ENCODE measurements around the gene ASIC3.

The ASIC3 gene

GRCh38 chr7:151048911-151049463, 656 bp downstream of the ASIC3 start:
- no peak overlapping the region for H3K9ac ChIP-seq (ENCODE audit: low read depth, low read length)
- H3K36me3 ChIP-seq (ENCODE audit: insufficient read depth, low read length) = no peaks in the 10 kb centered on the region
- no peak overlapping the region for H3K4me3 ChIP-seq (ENCODE audit: low read length)
- WGBS = 93% methylated on average over 38 of the region's 38 CpGs
- no peaks in the 10 kb centered on the region for H3K4me1 ChIP-seq (ENCODE audit: insufficient read depth, low read length)
- peaks cover 37% of the 10 kb centered on the region for H3K27me3 ChIP-seq (ENCODE audit: insufficient read depth, low read length)
- H3K9me3 ChIP-seq (ENCODE audit: insufficient read depth, low read depth, low read length) = no peaks in the 10 kb centered on the region
- no peak overlapping the region for H3K27ac ChIP-seq (ENCODE audit: low read depth, low read length)

- no peak overlapping the region for H3K9ac ChIP-seq (ENCODE audit: low read depth, low read length)
- H3K4me1 ChIP-seq (ENCODE audit: insufficient read depth, low read length) = no peaks in the 10 kb centered on the region
- H3K27ac ChIP-seq (ENCODE audit: low read depth, low read length) = no peak overlapping the region
- peaks cover 43% of the 10 kb centered on the region for H3K27me3 ChIP-seq (ENCODE audit: insufficient read depth, low read length)
- H3K9me3 ChIP-seq (ENCODE audit: insufficient read depth, low read depth, low read length) = no peaks in the 10 kb centered on the region
- 3% methylated on average over 50 of the region's 50 CpGs for WGBS
- H3K36me3 ChIP-seq (ENCODE audit: insufficient read depth, low read length) = no peaks in the 10 kb centered on the region
- H3K4me3 ChIP-seq (ENCODE audit: low read length) = peak overlapping the region; percentile 27
Observed at GRCh38 chr7:151051108-151051507, 2.8 kb downstream of the ASIC3 start.

- no peak overlapping the region for H3K9ac ChIP-seq (ENCODE audit: low read depth, low read length)
- H3K36me3 ChIP-seq (ENCODE audit: insufficient read depth, low read length) = no peaks in the 10 kb centered on the region
- peaks cover 4% of the 10 kb centered on the region; the same call in 1 of the 2 replicates for H3K4me1 ChIP-seq (ENCODE audit: insufficient read depth, low read length)
- no peak overlapping the region for H3K27ac ChIP-seq (ENCODE audit: low read depth, low read length)
- H3K4me3 ChIP-seq (ENCODE audit: low read length) = no peak overlapping the region
- WGBS = 91% methylated on average over 2 of the region's 4 CpGs
- H3K27me3 ChIP-seq (ENCODE audit: insufficient read depth, low read length) = peaks cover 56% of the 10 kb centered on the region
- no peaks in the 10 kb centered on the region for H3K9me3 ChIP-seq (ENCODE audit: insufficient read depth, low read depth, low read length)
Observed at GRCh38 chr7:151053096-151053495, 4.8 kb downstream of the ASIC3 start.

- Histone ChIP-seq H3K27ac (ENCODE audit: low read depth, low read length) (no peak overlapping the region), H3K9ac (ENCODE audit: low read depth, low read length) (no peak overlapping the region), H3K4me1 (ENCODE audit: insufficient read depth, low read length) (peaks cover 10% of the 10 kb centered on the region), H3K9me3 (ENCODE audit: insufficient read depth, low read depth, low read length) (no peaks in the 10 kb centered on the region), H3K4me3 (ENCODE audit: low read length) (no peak overlapping the region), H3K36me3 (ENCODE audit: insufficient read depth, low read length) (no peaks in the 10 kb centered on the region), H3K27me3 (ENCODE audit: insufficient read depth, low read length) (peaks cover 54% of the 10 kb centered on the region)
- 94% methylated on average over 8 of the region's 8 CpGs for WGBS
Observed at GRCh38 chr7:151053751-151054150, 5.4 kb downstream of the ASIC3 start.

- Histone ChIP-seq H3K4me1 (ENCODE audit: insufficient read depth, low read length) (peaks cover 23% of the 10 kb centered on the region), H3K4me3 (ENCODE audit: low read length) (no peak overlapping the region; the same call in 1 of the 2 replicates), H3K36me3 (ENCODE audit: insufficient read depth, low read length) (no peaks in the 10 kb centered on the region), H3K27me3 (ENCODE audit: insufficient read depth, low read length) (peaks cover 41% of the 10 kb centered on the region), H3K27ac (ENCODE audit: low read depth, low read length) (no peak overlapping the region), H3K9me3 (ENCODE audit: insufficient read depth, low read depth, low read length) (no peaks in the 10 kb centered on the region), H3K9ac (ENCODE audit: low read depth, low read length) (no peak overlapping the region)
- WGBS = 85% methylated on average over 6 of the region's 6 CpGs
Observed at GRCh38 chr7:151056283-151056665, 7.9 kb downstream of the ASIC3 start.

GRCh38 chr7:151056666-151057505, 8.6 kb downstream of the ASIC3 start:
- no peaks in the 10 kb centered on the region for H3K36me3 ChIP-seq (ENCODE audit: insufficient read depth, low read length)
- peaks cover 36% of the 10 kb centered on the region for H3K27me3 ChIP-seq (ENCODE audit: insufficient read depth, low read length)
- no peak overlapping the region for H3K27ac ChIP-seq (ENCODE audit: low read depth, low read length)
- H3K4me3 ChIP-seq (ENCODE audit: low read length) = peak overlapping the region; percentile 86
- H3K9me3 ChIP-seq (ENCODE audit: insufficient read depth, low read depth, low read length) = no peaks in the 10 kb centered on the region
- H3K9ac ChIP-seq (ENCODE audit: low read depth, low read length) = no peak overlapping the region; the same call in 1 of the 2 replicates
- WGBS = 19% methylated on average over 29 of the region's 29 CpGs
- H3K4me1 ChIP-seq (ENCODE audit: insufficient read depth, low read length) = peaks cover 29% of the 10 kb centered on the region

- Histone ChIP-seq H3K9me3 (ENCODE audit: insufficient read depth, low read depth, low read length) (no peaks in the 10 kb centered on the region), H3K4me1 (ENCODE audit: insufficient read depth, low read length) (peaks cover 33% of the 10 kb centered on the region), H3K4me3 (ENCODE audit: low read length) (peak within 1 kb of the TSS; percentile 86), H3K27ac (ENCODE audit: low read depth, low read length) (peak within 1 kb of the TSS; percentile 85), H3K9ac (ENCODE audit: low read depth, low read length) (peak within 1 kb of the TSS; percentile 36; the same call in 1 of the 2 replicates), H3K27me3 (ENCODE audit: insufficient read depth, low read length) (peaks cover 32% of the 10 kb centered on the region), H3K36me3 (ENCODE audit: insufficient read depth, low read length) (no peaks in the 10 kb centered on the region)
- WGBS = under 1% methylated on average over 30 of the region's 30 CpGs
Observed at GRCh38 chr7:151057506-151057988, 9.2 kb downstream of the ASIC3 start, which contains the start of gene CDK5. CDK5 (minus strand) TSS chr7:151057897; CDS start chr7:151057848, 49 bp downstream.

- 6% methylated on average over 46 of the region's 46 CpGs for WGBS
- H3K27ac ChIP-seq (ENCODE audit: low read depth, low read length) = peak overlapping the region; percentile 85
Observed at GRCh38 chr7:151057989-151058780, 9.9 kb downstream of the ASIC3 start.

GRCh38 chr7:151058781-151059366, 10.5 kb downstream of the ASIC3 start:
- peak overlapping the region; percentile 85; the same call in 1 of the 2 replicates for H3K27ac ChIP-seq (ENCODE audit: low read depth, low read length)
- WGBS = 12% methylated on average over 18 of the region's 18 CpGs

More at GRCh38 chr7:151057989-151058780, 9.9 kb downstream of the ASIC3 start:
- peak overlapping the region; percentile 86 for H3K4me3 ChIP-seq (ENCODE audit: low read length)
- H3K9ac ChIP-seq (ENCODE audit: low read depth, low read length) = peak overlapping the region; percentile 36; the same call in 1 of the 2 replicates
- peaks cover 32% of the 10 kb centered on the region for H3K27me3 ChIP-seq (ENCODE audit: insufficient read depth, low read length)
- peaks cover 35% of the 10 kb centered on the region for H3K4me1 ChIP-seq (ENCODE audit: insufficient read depth, low read length)
- no peaks in the 10 kb centered on the region for H3K9me3 ChIP-seq (ENCODE audit: insufficient read depth, low read depth, low read length)
- H3K36me3 ChIP-seq (ENCODE audit: insufficient read depth, low read length) = no peaks in the 10 kb centered on the region

GRCh38 chr7:151059367-151060112, 11.2 kb downstream of the ASIC3 start, which contains the start of gene SLC4A2:
SLC4A2 (plus strand) TSS chr7:151059589; CDS start chr7:151061988, 2,399 bp downstream.
- H3K27ac ChIP-seq (ENCODE audit: low read depth, low read length) = peak within 1 kb of the TSS; percentile 85
- peaks cover 32% of the 10 kb centered on the region for H3K27me3 ChIP-seq (ENCODE audit: insufficient read depth, low read length)
- H3K9ac ChIP-seq (ENCODE audit: low read depth, low read length) = peak within 1 kb of the TSS; percentile 57
- peak within 1 kb of the TSS; percentile 86 for H3K4me3 ChIP-seq (ENCODE audit: low read length)
- H3K9me3 ChIP-seq (ENCODE audit: insufficient read depth, low read depth, low read length) = no peaks in the 10 kb centered on the region
- peaks cover 35% of the 10 kb centered on the region for H3K4me1 ChIP-seq (ENCODE audit: insufficient read depth, low read length)
- WGBS = under 1% methylated on average over 75 of the region's 75 CpGs
- peaks cover 3% of the 10 kb centered on the region for H3K36me3 ChIP-seq (ENCODE audit: insufficient read depth, low read length)

More at GRCh38 chr7:151058781-151059366, 10.5 kb downstream of the ASIC3 start:
- H3K4me3 ChIP-seq (ENCODE audit: low read length) = peak overlapping the region; percentile 86
- H3K4me1 ChIP-seq (ENCODE audit: insufficient read depth, low read length) = peaks cover 35% of the 10 kb centered on the region
- peak overlapping the region; percentile 57 for H3K9ac ChIP-seq (ENCODE audit: low read depth, low read length)
- no peaks in the 10 kb centered on the region for H3K9me3 ChIP-seq (ENCODE audit: insufficient read depth, low read depth, low read length)
- no peaks in the 10 kb centered on the region for H3K36me3 ChIP-seq (ENCODE audit: insufficient read depth, low read length)
- H3K27me3 ChIP-seq (ENCODE audit: insufficient read depth, low read length) = peaks cover 32% of the 10 kb centered on the region
